T-helper 1 cell treated with Interleukin-12 subunit alpha and Interleukin-12 subunit beta and Interleukin-4 antibody, amounts not matched to agents 30 μg/mL and 1 μg/mL, for 36 hours (primary cell): ENCODE measurements around the gene ZMIZ2.
"Not testable (repeated sequence)": the region's sequence is repeated elsewhere in the genome, so short reads cannot be mapped to it uniquely, and the experiment has no call there.

Source experiments
- H3K27ac Mint-ChIP-seq: one replicate; pipeline ENCODE4 v1.8.0; 2021; ENCODE audit warnings: mild to moderate bottlenecking, mixed read lengths
- H3K27me3 Mint-ChIP-seq: one replicate; pipeline ENCODE4 v1.8.0; 2021; ENCODE audit warnings: low read depth, mixed read lengths
- H3K36me3 Mint-ChIP-seq: one replicate; pipeline ENCODE4 v1.8.0; 2021; ENCODE audit warnings: low read depth, mixed read lengths
- H3K4me1 Mint-ChIP-seq: one replicate; pipeline ENCODE4 v1.8.0; 2021; ENCODE audit warnings: low read depth, mixed read lengths
- H3K4me3 Mint-ChIP-seq: one replicate; pipeline ENCODE4 v1.8.0; 2021; ENCODE audit warnings: mild to moderate bottlenecking, moderate library complexity, mixed read lengths
- H3K9me3 Mint-ChIP-seq: one replicate; pipeline ENCODE4 v1.8.0; 2021; ENCODE audit warnings: mixed read lengths

The ZMIZ2 gene

DNA sequence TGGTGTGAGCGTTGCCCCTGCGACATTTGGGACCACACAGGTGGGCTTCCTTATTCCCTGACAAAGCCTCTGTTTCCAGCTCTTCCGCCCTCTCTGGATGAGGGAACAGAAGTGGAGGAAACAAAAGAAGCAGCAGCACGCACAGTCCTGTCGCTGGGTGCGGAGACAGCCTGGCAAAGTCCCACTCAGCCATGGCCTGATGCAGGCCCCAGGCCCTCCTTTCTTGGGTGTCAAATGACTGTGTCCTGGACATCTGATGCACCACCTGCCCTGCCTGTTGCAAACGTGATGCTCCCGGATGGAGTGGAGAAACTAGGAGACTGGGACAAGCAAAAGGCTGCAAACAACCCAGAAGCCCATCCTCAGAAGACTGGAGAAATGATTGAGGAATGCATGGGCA, 20.7 kb downstream of the ZMIZ2 start:
- H3K9me3 Mint-ChIP-seq, result no peaks in the 10 kb centered on the region
- H3K4me3 Mint-ChIP-seq, result no peak overlapping the region
- H3K4me1 Mint-ChIP-seq, result peaks cover 29% of the 10 kb centered on the region
- H3K27me3 Mint-ChIP-seq, result peaks cover 6% of the 10 kb centered on the region
- H3K27ac Mint-ChIP-seq, result peak overlapping the region; percentile 61
- H3K36me3 Mint-ChIP-seq, result peaks cover 24% of the 10 kb centered on the region

DNA sequence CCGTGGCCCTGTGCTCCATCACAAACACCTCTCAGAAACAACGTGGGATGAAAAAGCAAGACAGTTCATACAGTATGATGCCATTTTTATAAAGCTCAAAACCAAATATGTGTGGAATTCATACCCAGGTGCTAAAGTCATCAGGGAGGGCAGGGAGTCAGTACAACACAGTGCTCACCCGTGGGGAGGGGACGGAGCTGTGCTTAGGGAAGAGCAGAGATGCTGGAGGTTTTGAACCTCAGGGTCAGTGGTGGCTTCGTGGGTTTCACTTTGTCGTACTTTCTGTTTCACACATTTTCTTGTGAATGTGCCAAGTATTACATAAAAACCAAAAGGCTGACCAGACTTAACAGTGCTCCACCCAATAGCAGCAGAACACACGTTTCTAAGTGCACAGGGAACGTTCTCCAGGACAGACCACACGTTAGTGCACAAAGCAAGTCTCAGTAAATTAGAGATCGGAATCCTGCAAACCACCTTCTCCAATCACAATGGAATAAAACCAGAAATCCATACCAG, 21.2 kb downstream of the ZMIZ2 start:
- Mint-ChIP-seq H3K27me3 (peaks cover 10% of the 10 kb centered on the region), H3K36me3 (peaks cover 21% of the 10 kb centered on the region), H3K27ac (peak overlapping the region; percentile 61), H3K9me3 (no peaks in the 10 kb centered on the region), H3K4me1 (peaks cover 29% of the 10 kb centered on the region), H3K4me3 (peak overlapping the region; percentile 47)

DNA sequence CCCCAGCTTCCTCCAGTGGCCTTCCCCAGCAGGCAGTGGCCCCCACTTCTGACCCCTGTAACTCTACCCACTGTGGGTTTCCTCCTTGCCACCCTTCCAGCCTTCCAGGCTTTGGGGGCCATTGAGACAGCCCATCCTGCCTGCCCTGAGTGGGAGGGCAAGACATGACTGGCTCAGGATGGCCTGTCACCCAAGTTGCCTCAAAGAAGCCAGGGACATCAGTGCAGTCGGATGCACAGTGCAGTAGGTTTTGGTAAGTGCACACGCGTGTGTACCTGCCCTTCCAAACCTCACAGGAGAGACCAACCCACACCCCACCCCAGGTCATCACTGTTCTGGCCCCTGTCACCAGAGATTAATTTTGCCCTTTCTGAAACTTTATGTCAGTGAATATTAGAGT, 22.7 kb downstream of the ZMIZ2 start:
- Mint-ChIP-seq H3K4me1 (peaks cover 29% of the 10 kb centered on the region), H3K27me3 (peaks cover 15% of the 10 kb centered on the region), H3K36me3 (peaks cover 17% of the 10 kb centered on the region), H3K9me3 (no peaks in the 10 kb centered on the region), H3K4me3 (no peak overlapping the region), H3K27ac (peak overlapping the region; percentile 9)

DNA sequence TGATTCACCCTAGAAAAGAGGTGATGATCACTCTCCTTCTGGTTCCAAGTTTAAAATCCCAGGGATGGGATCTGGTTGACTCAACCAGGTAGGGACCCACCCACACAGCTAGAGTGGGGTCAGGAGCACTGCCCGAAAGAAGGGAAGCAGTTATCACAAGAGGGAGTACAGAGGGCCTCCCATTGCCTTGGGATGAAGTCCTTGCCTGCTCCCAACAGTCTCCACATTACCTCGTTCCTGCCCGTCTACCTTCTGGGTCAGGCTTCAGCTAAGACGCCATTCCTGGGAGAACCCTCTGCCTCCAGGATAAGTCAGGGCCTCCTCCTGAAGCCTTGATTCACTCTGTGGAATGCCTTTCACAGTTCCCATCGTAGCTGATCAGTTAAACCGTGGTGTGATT, 23.8 kb downstream of the ZMIZ2 start:
- peaks cover 27% of the 10 kb centered on the region for H3K4me1 Mint-ChIP-seq
- H3K9me3 Mint-ChIP-seq, result no peaks in the 10 kb centered on the region
- no peak overlapping the region for H3K27ac Mint-ChIP-seq
- H3K4me3 Mint-ChIP-seq, result no peak overlapping the region
- H3K27me3 Mint-ChIP-seq, result peaks cover 15% of the 10 kb centered on the region
- H3K36me3 Mint-ChIP-seq, result peaks cover 13% of the 10 kb centered on the region

DNA sequence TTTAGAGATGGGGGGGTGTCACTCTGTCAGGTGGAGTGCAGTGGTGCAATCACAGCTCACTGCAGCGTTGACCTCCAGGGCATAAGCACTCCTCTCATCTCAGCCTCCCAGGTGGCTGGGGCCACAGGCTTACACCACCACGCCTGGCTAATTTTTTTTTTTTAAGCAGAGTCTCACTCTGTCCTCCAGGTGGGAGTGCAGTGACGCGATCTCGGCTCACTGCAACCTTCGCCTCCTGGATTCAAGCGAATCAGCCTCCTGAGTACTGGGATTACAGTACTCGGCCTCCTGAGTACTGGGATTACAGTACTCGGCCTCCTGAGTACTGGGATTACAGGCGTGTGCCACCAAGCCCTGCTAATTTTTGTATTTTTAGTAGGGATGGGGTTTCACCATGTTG, 24.2 kb downstream of the ZMIZ2 start:
- Mint-ChIP-seq H3K4me3 (no peak overlapping the region), H3K9me3 (no peaks in the 10 kb centered on the region), H3K27me3 (peaks cover 15% of the 10 kb centered on the region), H3K4me1 (peaks cover 25% of the 10 kb centered on the region), H3K36me3 (peaks cover 11% of the 10 kb centered on the region), H3K27ac (no peak overlapping the region)

DNA sequence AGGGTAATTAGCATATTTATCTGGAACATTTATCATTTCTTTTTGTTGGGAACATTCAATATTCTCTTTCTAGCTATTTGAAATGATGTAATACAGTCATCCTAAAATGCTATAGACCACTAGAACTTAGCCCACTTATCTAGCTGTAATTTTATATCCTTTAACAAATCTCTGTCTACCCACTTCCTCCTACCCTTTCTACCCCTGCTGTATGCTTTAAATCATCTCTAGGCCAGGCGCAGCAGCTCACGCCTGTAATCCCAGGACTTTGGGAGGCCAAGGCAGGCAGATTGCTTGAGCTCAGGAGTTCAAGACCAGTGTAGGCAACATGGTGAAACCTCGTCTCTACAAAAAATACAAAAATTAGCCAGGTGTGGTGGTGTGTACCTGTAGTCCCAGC, 25.8 kb downstream of the ZMIZ2 start:
- Mint-ChIP-seq H3K27me3 (peaks cover 15% of the 10 kb centered on the region), H3K4me1 (peaks cover 12% of the 10 kb centered on the region)
- not testable (repeated sequence) for H3K9me3 Mint-ChIP-seq, H3K36me3 Mint-ChIP-seq, H3K27ac Mint-ChIP-seq, H3K4me3 Mint-ChIP-seq

DNA sequence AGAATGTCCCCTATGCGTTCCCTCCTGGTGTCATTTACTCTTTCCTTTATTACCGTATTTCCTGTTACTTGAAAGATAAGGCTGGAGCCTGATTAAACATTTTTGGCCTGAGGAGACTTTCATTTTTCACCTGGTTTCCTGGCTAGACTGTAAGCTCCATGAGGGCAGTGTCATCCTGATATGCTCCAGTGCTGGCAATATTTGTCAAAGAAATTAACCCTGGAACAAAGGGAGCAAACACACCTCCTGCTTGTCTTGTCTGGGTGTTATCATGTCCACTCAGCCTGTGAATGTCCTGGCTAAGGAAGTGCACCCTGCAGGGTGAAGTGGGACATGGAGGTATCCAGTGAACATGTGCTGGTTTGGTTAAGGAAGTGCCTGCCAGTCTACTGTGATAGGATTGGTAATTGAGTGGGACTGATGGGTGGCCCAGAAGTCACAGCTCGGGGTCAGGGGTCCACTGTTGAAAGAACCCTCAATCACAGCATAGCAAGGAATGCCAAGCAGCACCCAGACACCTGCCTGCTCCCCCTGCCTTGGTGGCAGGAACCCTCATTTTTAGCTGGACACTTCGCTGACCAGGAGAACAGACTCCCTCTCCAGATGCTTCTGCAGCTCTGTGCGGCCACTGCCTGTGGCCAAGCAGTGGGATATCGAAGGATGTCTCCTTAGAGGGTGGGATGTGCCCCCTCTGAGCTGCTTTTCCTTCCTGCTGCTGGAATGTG, 26.9 kb downstream of the ZMIZ2 start:
- Mint-ChIP-seq H3K4me1 (peaks cover 5% of the 10 kb centered on the region), H3K9me3 (no peaks in the 10 kb centered on the region), H3K4me3 (no peak overlapping the region), H3K36me3 (no peaks in the 10 kb centered on the region), H3K27ac (no peak overlapping the region), H3K27me3 (peaks cover 15% of the 10 kb centered on the region)

DNA sequence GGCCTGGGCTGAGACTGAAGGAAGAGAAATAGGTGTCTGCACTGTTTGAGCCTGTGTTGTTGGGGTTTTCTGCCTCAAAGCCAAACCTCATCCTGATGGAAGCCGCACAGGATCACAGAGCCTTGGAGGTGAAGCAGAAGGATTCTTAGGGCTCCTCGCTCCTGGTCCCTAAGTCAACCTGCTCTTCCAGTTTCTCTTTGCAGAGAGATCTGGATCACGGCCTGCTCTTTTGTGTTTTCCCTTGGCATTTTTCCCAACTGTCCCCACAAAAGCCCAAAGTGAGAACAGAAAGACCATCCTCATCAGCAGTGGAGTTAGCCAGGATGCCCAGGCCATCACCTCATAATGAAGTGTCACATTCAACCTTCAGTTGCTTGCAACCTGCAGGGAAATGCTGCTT, 27.6 kb downstream of the ZMIZ2 start:
- Mint-ChIP-seq H3K9me3 (no peaks in the 10 kb centered on the region), H3K4me1 (peaks cover 4% of the 10 kb centered on the region), H3K36me3 (no peaks in the 10 kb centered on the region), H3K27ac (no peak overlapping the region), H3K4me3 (no peak overlapping the region), H3K27me3 (peaks cover 15% of the 10 kb centered on the region)

DNA sequence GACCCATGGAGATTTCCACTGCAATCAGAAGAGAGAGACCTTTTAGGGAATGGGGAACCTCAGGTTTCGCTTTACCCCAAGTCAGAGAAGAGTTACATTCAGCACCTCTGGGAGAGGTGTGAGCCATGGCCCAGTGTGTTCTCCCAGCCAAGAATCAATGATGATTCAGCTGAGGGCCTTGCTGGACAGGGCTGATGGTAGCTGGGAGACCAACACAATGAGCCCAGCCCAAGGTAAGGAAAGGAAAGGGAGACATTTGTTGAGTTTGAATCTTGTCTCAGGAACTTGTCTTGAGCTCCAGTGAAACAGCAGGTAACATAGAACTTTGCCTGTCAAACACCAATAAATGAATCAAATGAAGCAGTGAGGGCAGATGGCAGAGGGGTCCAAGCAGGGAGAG, 33.8 kb downstream of the ZMIZ2 start:
- peaks cover 16% of the 10 kb centered on the region for H3K9me3 Mint-ChIP-seq
- no peak overlapping the region for H3K27ac Mint-ChIP-seq
- H3K4me3 Mint-ChIP-seq, result no peak overlapping the region
- H3K4me1 Mint-ChIP-seq, result peaks cover 7% of the 10 kb centered on the region
- no peaks in the 10 kb centered on the region for H3K27me3 Mint-ChIP-seq
- H3K36me3 Mint-ChIP-seq, result peaks cover 4% of the 10 kb centered on the region

DNA sequence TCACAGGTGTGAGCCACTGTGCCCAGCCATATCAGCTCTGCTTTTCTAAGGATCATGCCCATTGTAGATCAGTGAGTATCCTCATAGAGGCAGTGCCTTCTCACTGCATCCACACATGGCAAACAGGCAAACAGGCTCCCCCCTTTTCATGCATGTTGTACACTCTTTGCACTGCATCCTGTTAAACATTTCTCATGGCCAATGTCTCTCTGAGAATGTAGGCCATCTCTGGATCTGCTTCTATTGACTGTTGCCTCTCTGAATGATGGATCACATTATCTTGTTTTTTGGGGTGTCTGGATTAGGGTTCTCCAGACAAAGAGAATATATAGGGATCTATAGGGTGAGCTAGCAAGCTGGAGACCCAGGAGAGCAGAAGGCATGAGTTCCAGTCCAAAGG, 34.8 kb downstream of the ZMIZ2 start:
- Mint-ChIP-seq H3K27me3 (no peaks in the 10 kb centered on the region), H3K4me1 (peaks cover 9% of the 10 kb centered on the region), H3K27ac (no peak overlapping the region), H3K4me3 (no peak overlapping the region), H3K9me3 (peaks cover 16% of the 10 kb centered on the region), H3K36me3 (peaks cover 4% of the 10 kb centered on the region)

DNA sequence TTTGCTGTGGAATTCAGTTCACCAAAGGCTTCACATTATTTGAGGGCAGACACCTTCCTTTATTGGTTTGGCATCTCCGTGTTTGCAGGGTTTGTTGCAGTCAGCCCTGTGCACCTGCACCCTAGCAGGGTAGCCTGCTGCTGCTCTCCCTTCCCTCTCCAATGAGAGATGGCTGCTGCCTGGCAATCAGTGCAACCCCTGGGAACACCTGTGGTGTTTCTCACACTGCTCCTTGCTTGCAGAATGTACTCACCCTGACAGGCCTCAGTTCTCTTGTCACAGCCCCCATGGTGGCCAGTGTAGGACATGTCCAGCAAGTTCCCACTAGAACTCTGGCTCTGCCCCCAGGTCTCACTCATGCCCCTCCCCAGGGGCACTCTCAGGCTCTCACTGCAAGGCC, 35.7 kb downstream of the ZMIZ2 start:
- H3K36me3 Mint-ChIP-seq, result peaks cover 4% of the 10 kb centered on the region
- H3K4me3 Mint-ChIP-seq, result no peak overlapping the region
- H3K4me1 Mint-ChIP-seq, result peaks cover 9% of the 10 kb centered on the region
- H3K27ac Mint-ChIP-seq, result no peak overlapping the region
- H3K27me3 Mint-ChIP-seq, result no peaks in the 10 kb centered on the region
- peaks cover 16% of the 10 kb centered on the region for H3K9me3 Mint-ChIP-seq

DNA sequence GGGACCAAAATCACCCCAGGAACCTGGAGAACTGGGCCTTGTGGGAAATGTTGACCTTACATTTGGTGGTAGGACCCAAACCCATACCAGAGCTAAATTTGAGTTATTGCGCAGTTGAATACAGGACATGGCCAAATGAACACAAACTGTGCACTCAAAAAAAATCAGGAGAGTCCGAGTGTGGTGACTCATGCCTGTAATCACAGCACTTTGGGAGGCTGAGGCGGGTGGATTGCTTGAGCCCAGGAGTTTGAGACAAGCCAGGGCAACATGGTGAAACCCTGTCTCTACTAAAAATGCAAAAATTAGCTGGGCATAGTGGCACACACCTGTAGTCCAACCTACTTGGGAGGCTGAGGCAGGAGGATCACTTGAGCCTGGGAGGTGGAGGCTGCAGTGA, 36.6 kb downstream of the ZMIZ2 start:
- not testable (repeated sequence) for H3K4me3 Mint-ChIP-seq, H3K4me1 Mint-ChIP-seq, H3K27ac Mint-ChIP-seq, H3K27me3 Mint-ChIP-seq, H3K36me3 Mint-ChIP-seq
- peaks cover 16% of the 10 kb centered on the region for H3K9me3 Mint-ChIP-seq

DNA sequence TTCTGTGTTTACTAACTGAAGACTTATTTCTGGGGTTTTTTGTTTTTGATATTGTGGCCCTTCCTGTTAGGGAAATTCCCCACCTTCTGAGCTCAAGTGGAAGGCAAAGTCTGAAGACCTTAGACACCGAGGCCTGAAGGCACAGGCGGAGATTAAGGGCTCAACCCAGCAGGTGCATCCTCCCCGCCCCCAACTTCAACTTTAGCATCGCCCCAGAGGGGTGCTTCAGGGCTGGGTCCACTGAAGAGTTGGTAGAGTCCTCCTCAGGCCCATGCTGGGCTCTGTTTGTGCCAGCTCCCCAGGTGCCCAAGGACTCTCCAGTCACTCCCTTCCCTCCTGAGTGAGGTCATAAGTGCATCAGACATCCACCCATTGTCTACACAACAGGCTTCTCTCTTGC, 38.4 kb downstream of the ZMIZ2 start:
- peaks cover 4% of the 10 kb centered on the region for H3K36me3 Mint-ChIP-seq
- peaks cover 16% of the 10 kb centered on the region for H3K9me3 Mint-ChIP-seq
- peaks cover 9% of the 10 kb centered on the region for H3K4me1 Mint-ChIP-seq
- H3K27ac Mint-ChIP-seq, result no peak overlapping the region
- H3K27me3 Mint-ChIP-seq, result no peaks in the 10 kb centered on the region
- no peak overlapping the region for H3K4me3 Mint-ChIP-seq

DNA sequence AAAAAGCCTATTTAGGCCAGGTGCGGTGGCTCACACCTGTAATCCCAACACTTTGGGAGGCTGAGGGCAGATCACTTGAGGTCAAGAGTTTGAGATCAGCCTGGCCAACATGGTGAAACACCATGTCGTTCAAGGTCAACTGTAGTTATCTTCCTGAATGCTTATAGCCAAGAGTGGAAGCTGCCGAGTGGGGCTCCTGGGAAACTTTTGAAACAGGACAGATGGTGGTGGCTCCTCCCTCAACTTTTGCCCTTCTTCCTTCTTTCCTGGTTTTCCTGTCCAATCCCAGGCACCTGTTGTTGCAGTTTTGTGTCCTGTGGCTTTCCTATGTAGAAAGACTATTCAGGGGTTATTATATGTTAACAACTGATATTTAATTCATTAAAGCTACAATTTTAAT, 39.1 kb downstream of the ZMIZ2 start:
- peaks cover 9% of the 10 kb centered on the region for H3K9me3 Mint-ChIP-seq
- peaks cover 4% of the 10 kb centered on the region for H3K36me3 Mint-ChIP-seq
- H3K4me3 Mint-ChIP-seq, result no peak overlapping the region
- H3K27ac Mint-ChIP-seq, result no peak overlapping the region
- H3K4me1 Mint-ChIP-seq, result peaks cover 9% of the 10 kb centered on the region
- no peaks in the 10 kb centered on the region for H3K27me3 Mint-ChIP-seq

DNA sequence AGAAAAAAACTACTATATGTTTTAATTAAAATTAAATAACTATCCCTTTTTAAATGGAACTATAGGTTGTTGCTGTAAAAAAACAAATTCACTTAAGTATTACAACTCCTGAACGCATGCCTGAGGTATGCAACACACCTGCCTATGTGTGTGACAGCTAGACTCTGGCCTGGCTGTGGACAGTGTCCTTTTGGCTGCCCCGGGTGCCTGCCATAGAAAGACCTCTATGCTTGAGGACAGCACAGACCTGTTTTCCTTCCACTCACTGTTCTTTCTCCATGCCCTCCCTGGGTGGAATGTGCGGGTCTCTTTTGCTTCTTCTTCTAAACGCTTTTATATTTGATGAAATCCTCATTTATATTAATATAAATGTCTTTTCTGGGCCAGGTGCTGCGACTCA, 41.3 kb downstream of the ZMIZ2 start:
- Mint-ChIP-seq H3K4me1 (peaks cover 6% of the 10 kb centered on the region), H3K9me3 (no peaks in the 10 kb centered on the region), H3K36me3 (no peaks in the 10 kb centered on the region), H3K27me3 (no peaks in the 10 kb centered on the region), H3K4me3 (no peak overlapping the region), H3K27ac (no peak overlapping the region)
